A673 (cell line): ENCODE results near the gene PPP1R16B. TPM values are rescaled to one million over a fixed set of nuclear protein-coding genes. Genes with fewer than 3 reads are reported as not detected.

Experiments used
- BruUV-seq: library from RNA; stranded (reverse); fragments of 400-500 nt; replicated peaks from 2 replicates; lab custom pipeline; 2021; lab: Mats Ljungman, UMichigan
- CTCF ChIA-PET: fragments of 300-600 bp; sonication (Branson Sonifier 250); formaldehyde crosslinking; loops from one replicate; lab custom pipeline; 2022; ENCODE audit warnings: antibody characterized with exemption; lab: Charles Lee
- POLR2A ChIA-PET: fragments of 300-600 bp; sonication (Branson Sonifier 250); formaldehyde crosslinking; loops from one replicate; lab custom pipeline; 2022; ENCODE audit warnings: antibody characterized with exemption; ENCODE audit not compliant: low non-redundant PET; lab: Charles Lee
- DNase-seq: peaks from one replicate; pipeline ENCODE4 v3.0.0-alpha.2; 2015; ENCODE audit warnings: low spot score
- H3K27ac ChIP-seq: fragments of 200-600 bp; sonication (generic); 2 replicates; pipeline ENCODE4 v1.5.1; 2016; ENCODE audit warnings: mixed run types, low read depth, mild to moderate bottlenecking, mixed read lengths, antibody characterized with exemption, low read length; ENCODE audit not compliant: poor library complexity, severe bottlenecking
- H3K27me3 ChIP-seq: fragments of 200-600 bp; sonication (generic); replicated peaks from 2 replicates; pipeline ENCODE4 v1.6.1; 2017; ENCODE audit warnings: mixed run types, low read depth, mild to moderate bottlenecking, mixed read lengths, antibody characterized with exemption, low read length; ENCODE audit not compliant: insufficient read depth, poor library complexity
- H3K36me3 ChIP-seq: fragments of 200-600 bp; sonication (generic); 2 replicates; pipeline ENCODE4 v1.6.1; 2016; ENCODE audit warnings: mixed run types, mild to moderate bottlenecking, mixed read lengths, antibody characterized with exemption, low read length; ENCODE audit not compliant: insufficient read depth, poor library complexity, severe bottlenecking
- H3K4me1 ChIP-seq: fragments of 200-600 bp; sonication (generic); 2 replicates; pipeline ENCODE4 v1.6.1; 2017; ENCODE audit warnings: mixed run types, mild to moderate bottlenecking, mixed read lengths, antibody characterized with exemption, low read length; ENCODE audit not compliant: insufficient read depth, poor library complexity, severe bottlenecking
- H3K4me3 ChIP-seq: fragments of 200-600 bp; sonication (generic); 2 replicates; pipeline ENCODE4 v1.5.1; 2016; ENCODE audit warnings: low read depth, mixed run types, mild to moderate bottlenecking, mixed read lengths, low read length; ENCODE audit not compliant: poor library complexity, severe bottlenecking
- H3K9me3 ChIP-seq: fragments of 200-600 bp; sonication (generic); 2 replicates; pipeline ENCODE4 v1.6.1; 2016; ENCODE audit warnings: mixed run types, low read depth, mild to moderate bottlenecking, mixed read lengths, antibody characterized with exemption, low read length; ENCODE audit not compliant: poor library complexity, severe bottlenecking
- CTCF ChIP-seq: fragments of 300-800, 200-600 bp; sonication (generic); conservative IDR thresholded peaks from 2 replicates; pipeline ENCODE4 v1.5.1; 2017; ENCODE audit warnings: low read depth, mild to moderate bottlenecking, antibody characterized with exemption, low read length, moderate library complexity, mixed read lengths
- EZH2 ChIP-seq: fragments of 200-600 bp; sonication (generic); IDR thresholded peaks from 2 replicates; pipeline ENCODE4 v1.6.1; 2017; ENCODE audit warnings: borderline replicate concordance, low read depth, mild to moderate bottlenecking, mixed read lengths, antibody characterized with exemption, low read length; ENCODE audit not compliant: poor library complexity, severe bottlenecking
- intact Hi-C: fragments of 100-400 bp; cut with micrococcal nuclease; formaldehyde crosslinking; loops from one replicate; pipeline ENCODE4 v1.10.0; 2022; ENCODE audit not compliant: unreplicated experiment
- total RNA-seq: library from RNA; stranded (reverse); gene quantifications from 2 replicates; pipeline ENCODE4 v1.2.3, GENCODE V29; 2021

The PPP1R16B gene
- total RNA-seq, 1 experiment from 2014 or later = 0.17 TPM

GRCh38 chr20:38862226-38862625, 56.7 kb downstream of the PPP1R16B start:
- H3K4me3 ChIP-seq = no peak overlapping the region
- ChIA-PET CTCF (no interaction called here), POLR2A (no interaction called here)
- no peak for DNase-seq
- peaks cover 15% of the 10 kb centered on the region for H3K27me3 ChIP-seq
- intact Hi-C loops = no loop called here
- BruUV-seq = no TSS peak
- no peaks in the 10 kb centered on the region for H3K9me3 ChIP-seq
- H3K36me3 ChIP-seq = no peaks in the 10 kb centered on the region
- TF ChIP-seq CTCF = no peak
- TF ChIP-seq EZH2 = no peak
- no peak overlapping the region for H3K27ac ChIP-seq
- no peaks in the 10 kb centered on the region for H3K4me1 ChIP-seq

- POLR2A ChIA-PET = no interaction called here
These were observed 57.7 kb downstream of the PPP1R16B start for GRCh38 chr20:38863024-38863851.

GRCh38 chr20:38864662-38865061, 59.2 kb downstream of the PPP1R16B start:
- no peaks in the 10 kb centered on the region for H3K27me3 ChIP-seq
- DNase-seq = no peak
- BruUV-seq = no TSS peak
- no peaks in the 10 kb centered on the region for H3K36me3 ChIP-seq
- no peaks in the 10 kb centered on the region for H3K9me3 ChIP-seq
- H3K4me1 ChIP-seq = no peaks in the 10 kb centered on the region
- no peak overlapping the region for H3K4me3 ChIP-seq
- ChIA-PET POLR2A (no interaction called here), CTCF (no interaction called here)
- intact Hi-C loops = no loop called here
- no peak overlapping the region for H3K27ac ChIP-seq
- TF ChIP-seq EZH2 = no peak
- TF ChIP-seq CTCF = no peak

More at GRCh38 chr20:38863024-38863851, 57.7 kb downstream of the PPP1R16B start:
- intact Hi-C loops = no loop called here
- Histone ChIP-seq H3K4me3 (no peak overlapping the region), H3K4me1 (no peaks in the 10 kb centered on the region), H3K9me3 (no peaks in the 10 kb centered on the region), H3K27me3 (peaks cover 9% of the 10 kb centered on the region), H3K27ac (no peak overlapping the region), H3K36me3 (no peaks in the 10 kb centered on the region)
- no peak for DNase-seq
- CTCF ChIA-PET = no interaction called here
- TF ChIP-seq CTCF (no peak), EZH2 (no peak)
- no TSS peak for BruUV-seq
